Measurements from ENCODE around the gene SELENBP1.
"Not testable (repeated sequence)": the region's sequence is repeated elsewhere in the genome, so short reads cannot be mapped to it uniquely, and the experiment has no call there.

SELENBP1 gene

DNA sequence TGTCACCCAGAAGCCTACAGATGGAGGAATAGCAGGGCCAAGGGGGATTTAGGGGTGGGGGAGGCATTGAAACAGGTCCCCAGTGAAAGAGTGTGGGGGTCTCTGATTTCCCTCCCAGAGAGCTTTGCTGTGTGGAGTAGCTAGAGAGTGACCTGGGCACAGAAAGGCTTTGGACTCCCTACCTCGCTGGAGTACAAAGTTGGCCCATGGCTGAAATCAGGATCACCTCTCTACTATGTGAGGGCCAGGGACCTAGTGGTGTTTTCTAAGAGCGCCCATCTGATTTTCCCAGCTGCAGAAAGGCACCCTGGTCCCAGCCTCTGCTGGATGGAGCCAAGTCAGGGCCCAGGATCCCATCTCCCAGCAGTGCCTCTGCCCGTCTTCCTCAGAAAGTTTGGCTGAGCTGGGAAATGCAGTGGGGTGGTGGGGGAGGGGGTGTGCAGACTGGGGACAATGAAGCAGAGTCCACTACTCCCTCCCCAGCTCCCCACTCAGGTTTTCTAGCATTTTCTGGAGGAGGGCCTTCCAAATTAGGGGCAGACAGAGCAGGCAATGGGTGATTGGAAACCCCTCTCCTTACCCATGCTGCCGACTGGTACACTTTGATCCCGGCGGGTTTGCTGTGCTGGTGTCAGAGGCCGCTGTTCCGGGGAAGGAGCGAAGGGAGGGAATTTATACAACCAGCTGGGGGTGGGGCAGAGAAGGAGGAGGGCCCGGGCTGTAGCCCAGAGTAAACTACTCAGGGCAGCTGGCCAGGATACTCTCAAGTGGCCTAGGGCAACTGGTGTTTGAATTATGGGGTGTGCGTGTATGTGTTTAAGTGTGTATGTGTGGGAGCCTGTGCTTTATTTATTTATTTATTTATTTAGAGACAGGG, at the start of gene SELENBP1:
Gene SELENBP1 (minus strand): TSS at position 648 of the 877 bp plus-strand sequence. CDS start 64 bp downstream, at position 584.
- in situ Hi-C loops (cut with MboI; ENCODE audit: low sequenced_read_pairs), result no loop called here

DNA sequence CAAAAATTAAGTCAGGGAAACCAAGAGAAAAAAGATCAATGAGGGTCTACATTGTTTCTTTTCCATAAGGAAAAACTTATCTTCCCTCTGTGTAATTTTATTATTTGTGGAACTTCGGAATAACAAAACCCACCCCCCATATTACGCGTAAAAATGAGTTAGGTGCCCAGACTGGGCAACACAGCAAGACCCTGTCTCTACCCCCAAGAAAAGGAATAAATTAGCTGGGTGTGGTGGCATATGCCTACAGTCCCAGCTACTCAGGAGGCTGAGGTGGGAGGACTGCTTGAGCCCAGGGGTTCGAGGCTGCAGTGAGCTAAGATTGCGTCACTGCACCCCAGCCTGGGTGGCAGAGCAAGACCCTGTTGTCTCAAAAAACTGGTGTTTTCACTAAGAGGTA, 47.3 kb upstream of the SELENBP1 start:
- in situ Hi-C loops (cut with MboI; ENCODE audit: low sequenced_read_pairs), result no loop called here

DNA sequence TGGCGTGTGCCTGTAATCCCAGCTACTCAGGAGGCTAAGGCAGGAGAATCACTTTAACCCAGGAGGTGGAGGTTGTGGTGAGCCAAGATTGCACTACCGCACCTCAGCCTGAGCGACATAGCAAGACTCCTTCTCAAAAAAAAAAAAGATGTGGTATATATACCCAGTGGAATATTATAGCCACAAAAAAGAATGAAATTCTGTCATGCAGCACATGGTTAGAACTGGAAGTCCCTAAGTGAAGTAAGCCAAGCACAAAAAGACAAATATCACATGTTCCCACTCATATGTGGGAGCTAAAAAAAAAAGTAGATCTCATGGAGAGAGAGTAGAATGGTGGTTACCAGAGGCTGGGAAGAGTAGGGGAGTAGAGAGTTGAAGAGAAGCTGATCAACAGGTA, 45.6 kb upstream of the SELENBP1 start:
- in situ Hi-C loops (cut with MboI; ENCODE audit: low sequenced_read_pairs), result no loop called here

DNA sequence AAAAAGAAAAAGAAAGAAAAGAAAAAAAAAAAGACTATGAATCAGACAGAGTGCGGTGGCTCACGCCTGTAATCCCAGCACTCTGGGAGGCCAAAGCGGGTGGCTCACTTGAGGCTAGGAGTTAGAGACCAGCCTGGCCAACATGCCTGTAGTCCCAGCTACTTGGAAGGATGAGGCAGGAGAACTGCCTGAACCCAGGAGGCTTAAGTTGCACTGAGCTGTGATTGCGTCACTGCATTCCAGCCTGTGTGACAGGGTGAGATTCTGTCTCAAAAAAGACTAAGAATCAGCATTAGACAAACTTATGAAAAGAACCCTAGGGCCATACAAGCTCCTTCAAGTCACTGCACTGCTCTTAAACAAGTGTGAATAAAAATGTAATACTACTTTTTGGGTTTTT, 43.7 kb upstream of the SELENBP1 start:
- in situ Hi-C loops (cut with MboI; ENCODE audit: low sequenced_read_pairs), result no loop called here

DNA sequence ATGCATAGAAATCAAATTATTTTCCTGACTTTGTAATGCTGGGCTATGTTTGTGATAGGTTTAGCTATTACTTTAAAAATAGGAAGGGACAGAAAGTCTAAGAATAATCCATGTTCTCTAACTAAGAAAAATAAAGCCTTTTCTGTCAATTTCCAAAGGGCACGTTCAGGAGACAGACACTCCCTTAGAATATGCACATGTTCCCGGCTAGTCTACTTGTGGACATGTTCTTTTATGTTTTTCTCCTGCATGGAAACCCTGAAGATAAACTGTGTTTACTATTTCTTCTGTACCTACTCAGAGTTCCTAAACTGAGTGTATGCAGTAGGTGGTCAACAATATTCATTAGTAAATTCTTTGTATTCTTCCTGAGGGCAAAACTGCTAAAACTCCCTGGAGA, 39.4 kb upstream of the SELENBP1 start:
- in situ Hi-C loops (cut with MboI; ENCODE audit: low sequenced_read_pairs), result no loop called here

DNA sequence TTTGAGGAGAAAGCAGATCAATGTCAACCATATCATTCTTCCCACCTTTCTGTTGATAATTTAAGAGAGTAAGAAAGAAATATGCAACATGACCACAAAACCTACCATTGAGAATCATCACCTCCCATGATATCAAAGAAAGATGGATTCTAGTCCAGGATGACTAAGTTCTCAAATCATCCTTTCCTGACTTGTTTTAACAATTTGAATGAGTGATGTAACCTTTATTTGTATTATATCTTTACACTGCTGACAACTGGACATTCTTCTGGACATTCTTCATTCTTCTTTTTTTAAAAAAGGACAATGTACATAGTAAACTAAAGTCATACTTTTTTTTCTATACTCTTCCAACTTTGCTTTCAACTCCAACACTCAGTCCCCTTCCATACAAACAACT, 36.4 kb upstream of the SELENBP1 start:
- in situ Hi-C loops (cut with MboI; ENCODE audit: low sequenced_read_pairs), result no loop called here

DNA sequence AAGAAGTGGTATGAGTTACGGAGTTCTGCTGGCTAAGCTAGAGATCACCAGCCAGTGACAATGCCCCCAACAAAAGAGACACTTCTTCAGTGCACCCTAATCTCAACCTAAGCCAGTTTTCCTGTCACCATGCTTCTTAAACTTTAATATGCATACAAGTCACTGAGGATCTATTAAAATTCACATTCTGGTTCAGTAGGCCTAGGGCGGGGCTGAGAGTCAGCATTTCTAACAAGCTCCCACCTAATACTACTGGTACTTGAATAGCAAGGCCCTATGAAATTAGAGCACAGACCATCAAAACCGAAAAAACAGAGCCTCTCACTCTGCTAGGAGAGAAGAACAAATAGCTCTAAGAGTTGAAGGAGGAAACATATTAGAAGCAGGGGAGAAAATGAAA, 34.8 kb upstream of the SELENBP1 start:
- in situ Hi-C loops (cut with MboI; ENCODE audit: low sequenced_read_pairs), result no loop called here

DNA sequence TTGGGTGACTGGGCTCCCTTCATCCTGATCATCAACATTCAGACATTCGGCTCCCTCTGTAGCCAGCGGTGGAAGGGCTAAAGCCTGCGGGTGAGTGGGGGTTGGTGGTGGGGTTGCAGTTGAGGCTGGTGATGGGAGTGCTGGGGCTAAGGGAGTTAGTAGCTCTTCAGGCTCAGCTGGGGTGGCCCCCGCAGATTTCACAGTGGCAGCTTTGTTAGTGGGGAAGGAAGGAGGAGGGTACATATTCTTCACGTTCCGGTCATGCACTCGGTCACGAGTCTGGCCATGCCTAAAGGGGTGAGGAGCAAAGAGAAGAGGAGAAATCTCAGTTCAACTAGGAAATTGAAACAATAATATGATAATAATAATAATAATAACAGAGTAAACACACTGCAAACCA, 33.7 kb upstream of the SELENBP1 start:
- in situ Hi-C loops (cut with MboI; ENCODE audit: low sequenced_read_pairs), result no loop called here

DNA sequence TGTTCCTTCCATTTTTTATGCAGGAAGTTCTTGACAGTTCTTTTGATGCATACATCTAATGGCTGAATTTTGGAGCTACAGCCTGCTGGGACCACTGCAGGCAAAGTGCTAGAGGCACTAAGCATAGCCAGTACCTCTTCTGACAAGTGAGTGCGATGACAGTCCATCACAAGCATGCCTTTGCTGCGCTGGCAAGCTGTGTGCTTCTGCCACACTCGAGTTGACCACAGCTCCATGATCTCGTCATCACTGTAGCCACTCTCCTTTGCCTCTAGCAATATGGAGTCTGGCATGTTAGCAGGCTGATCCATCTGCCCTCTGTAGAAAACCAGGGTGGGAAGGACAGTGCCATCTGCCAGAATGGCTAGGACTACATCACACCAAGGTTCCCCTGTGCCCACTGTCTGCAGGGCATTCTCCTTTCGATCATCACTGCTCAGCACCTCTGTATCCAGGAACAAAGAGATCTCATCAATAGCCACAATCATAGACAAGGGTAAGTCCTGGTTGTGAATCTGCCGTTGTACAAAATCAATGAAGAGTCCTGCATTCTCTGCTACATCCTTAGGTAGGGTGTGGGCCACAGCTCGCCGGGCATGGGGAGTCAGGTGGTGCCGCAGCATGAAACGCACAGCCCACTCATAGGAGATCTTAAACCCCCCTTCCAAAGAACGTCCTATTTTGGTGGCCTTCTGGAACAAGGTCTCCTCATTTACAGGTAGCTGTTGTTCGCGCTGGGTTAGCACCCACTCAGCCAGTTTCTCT, 32.9 kb upstream of the SELENBP1 start:
- in situ Hi-C loops (cut with MboI; ENCODE audit: low sequenced_read_pairs), result no loop called here

DNA sequence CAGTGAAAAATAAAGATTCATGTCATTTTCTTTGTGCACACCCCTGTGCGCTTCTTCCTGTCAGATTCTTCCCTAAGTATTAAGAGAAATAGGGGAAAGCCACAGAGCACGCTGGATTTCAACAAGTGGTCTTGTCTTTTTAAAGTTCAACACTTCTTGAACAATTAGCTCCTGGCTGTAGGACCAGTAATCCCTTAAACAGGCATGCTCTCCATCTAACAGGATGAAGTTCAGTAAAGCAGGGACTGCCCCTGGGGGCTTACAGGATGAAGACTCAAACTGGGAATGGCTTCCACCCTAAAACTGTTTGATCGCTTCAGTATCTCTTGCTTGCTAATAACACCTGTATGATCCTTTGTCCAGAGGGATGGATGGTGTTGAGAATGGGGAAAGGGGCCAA, 31.1 kb upstream of the SELENBP1 start:
- in situ Hi-C loops (cut with MboI; ENCODE audit: low sequenced_read_pairs), result no loop called here

DNA sequence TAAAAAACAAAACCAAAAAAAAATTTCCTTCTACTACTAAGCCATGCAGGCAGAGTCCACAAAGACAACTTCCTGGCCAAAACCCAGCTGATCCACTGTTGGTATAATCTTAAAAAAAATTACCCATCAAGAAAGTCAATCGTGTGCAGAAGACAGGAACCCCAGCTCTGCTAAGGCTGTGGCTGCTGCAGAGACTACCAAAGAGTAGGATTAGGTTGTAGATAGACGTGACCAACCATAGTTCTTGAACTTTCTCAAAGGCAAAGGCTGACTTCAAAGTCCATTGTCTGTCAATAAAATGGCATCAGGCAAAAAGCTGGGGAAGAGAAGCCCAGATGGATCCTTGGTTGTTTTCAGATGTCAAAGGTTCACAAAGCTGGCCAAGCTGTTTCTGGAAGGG, 30.3 kb upstream of the SELENBP1 start:
- in situ Hi-C loops (cut with MboI; ENCODE audit: low sequenced_read_pairs), result no loop called here

DNA sequence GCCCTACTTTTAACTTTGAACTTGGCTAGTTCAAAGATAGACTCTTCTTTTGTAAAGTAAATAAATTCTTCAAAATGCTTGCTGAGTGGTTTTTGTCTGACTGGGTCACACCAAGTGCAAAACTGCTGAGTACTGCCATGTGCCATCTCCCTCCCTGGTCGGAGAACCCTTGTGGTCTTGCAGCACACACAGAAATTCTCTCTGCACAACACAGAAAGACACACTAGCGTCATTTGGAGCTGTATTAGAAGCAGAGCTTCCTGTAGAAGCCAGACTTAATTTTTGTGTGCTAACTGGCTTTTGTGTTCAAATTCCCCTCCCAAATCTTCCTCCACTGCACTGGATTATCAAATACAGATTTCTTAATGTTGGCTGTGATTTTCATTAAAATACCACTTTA, 29.4 kb upstream of the SELENBP1 start:
- in situ Hi-C loops (cut with MboI; ENCODE audit: low sequenced_read_pairs), result no loop called here

DNA sequence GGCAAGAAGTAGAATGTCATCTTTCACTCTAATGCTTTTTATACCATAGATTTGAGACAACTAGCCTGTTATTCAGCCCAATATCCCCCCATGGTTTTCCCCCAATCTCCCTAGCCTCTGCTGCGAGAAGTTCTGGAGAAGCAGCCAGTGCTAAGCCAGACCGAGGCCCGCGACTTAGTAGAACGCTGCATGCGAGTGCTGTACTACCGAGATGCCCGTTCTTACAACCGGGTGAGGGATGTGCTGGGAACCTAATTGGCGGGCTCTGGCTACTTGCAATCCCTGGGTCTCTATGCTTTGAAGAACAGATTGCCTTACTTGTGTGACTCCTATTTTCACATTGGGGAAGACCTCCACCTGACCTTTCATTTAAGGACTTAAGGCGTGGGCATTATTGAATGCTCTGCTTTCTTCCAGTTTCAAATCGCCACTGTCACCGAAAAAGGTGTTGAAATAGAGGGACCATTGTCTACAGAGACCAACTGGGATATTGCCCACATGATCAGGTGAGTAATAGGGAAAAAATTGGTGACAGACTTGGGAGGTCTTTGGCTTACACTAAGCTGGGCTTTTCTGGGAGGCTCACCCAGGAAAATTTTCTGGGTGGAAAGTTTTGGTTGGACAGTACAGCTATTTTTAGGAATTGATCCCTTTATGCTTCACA, 28.8 kb upstream of the SELENBP1 start:
- in situ Hi-C loops (cut with MboI; ENCODE audit: low sequenced_read_pairs), result no loop called here

DNA sequence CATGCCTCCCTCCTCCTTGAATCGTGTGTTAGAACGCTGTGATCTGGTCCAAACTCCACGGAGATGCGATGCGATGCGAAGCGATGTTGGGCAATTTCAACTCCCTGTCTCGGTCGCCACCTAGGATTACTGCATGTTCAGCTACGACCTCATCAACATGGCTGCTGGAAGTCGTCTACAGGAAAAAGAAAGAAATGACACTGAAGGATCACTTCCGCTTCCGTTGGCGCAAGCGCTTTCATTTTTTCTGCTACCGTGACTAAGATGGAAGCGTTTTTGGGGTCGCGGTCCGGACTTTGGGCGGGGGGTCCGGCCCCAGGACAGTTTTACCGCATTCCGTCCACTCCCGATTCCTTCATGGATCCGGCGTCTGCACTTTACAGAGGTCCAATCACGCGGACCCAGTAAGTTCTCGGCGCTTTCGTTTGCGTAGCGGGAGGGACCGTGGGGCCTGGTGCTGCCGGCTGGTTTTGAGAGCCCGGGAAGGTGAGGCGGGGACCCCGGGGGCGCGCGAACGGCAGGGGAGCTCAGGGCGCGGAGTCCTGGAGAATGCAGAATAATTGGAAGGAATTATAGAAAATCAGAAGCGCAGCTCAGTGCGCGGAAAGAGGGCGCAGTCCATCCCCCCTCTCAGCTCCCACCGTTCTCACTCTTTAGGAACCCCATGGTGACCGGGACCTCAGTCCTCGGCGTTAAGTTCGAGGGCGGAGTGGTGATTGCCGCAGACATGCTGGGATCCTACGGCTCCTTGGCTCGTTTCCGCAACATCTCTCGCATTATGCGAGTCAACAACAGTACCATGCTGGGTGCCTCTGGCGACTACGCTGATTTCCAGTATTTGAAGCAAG, 27.0 kb upstream of the SELENBP1 start, which contains the start of gene PSMB4:
Gene PSMB4 (plus strand): TSS at position 250 of the 848 bp plus-strand sequence. CDS start 15 bp downstream, at position 265.
- in situ Hi-C loops (cut with MboI; ENCODE audit: low sequenced_read_pairs), result no loop called here

DNA sequence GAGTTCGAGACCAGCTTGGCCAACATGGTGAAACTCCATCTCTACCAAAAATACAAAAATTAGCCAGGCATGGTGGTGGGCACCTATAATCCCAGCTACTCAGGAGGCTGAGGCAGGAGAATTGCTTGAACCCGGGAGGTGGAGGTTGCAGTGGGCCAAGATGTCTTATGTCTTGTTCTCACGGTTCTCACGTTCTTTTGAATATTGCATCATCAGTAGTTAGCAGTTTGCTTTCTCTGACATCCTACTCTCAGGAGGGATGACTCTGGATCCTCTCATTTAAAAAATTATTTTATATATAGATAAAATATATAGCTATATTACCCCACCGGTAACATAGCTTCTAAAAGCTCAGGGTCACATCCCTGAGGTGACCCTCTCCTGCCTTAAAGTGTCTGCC, 23.8 kb upstream of the SELENBP1 start:
- in situ Hi-C loops (cut with MboI; ENCODE audit: low sequenced_read_pairs), result not testable (repeated sequence)

DNA sequence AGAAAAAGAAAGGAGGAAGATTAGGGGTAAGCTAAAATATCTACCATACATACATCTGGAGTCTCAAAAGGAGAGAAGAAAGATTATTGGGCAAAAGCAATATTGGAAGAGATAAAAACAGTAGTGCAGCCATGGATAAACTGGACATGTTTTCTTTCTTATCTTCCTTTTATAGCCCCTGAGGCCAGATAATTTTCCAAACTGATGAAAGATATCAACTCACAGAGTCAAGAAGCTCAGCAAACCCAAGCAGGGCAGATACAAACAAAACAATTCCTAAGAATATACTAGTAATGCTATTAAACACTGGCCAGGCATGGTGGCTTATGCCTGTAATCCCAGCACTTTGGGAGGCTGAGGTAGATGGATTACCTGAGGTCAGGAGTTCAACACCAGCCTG, 21.1 kb upstream of the SELENBP1 start:
- in situ Hi-C loops (cut with MboI; ENCODE audit: low sequenced_read_pairs), result no loop called here

DNA sequence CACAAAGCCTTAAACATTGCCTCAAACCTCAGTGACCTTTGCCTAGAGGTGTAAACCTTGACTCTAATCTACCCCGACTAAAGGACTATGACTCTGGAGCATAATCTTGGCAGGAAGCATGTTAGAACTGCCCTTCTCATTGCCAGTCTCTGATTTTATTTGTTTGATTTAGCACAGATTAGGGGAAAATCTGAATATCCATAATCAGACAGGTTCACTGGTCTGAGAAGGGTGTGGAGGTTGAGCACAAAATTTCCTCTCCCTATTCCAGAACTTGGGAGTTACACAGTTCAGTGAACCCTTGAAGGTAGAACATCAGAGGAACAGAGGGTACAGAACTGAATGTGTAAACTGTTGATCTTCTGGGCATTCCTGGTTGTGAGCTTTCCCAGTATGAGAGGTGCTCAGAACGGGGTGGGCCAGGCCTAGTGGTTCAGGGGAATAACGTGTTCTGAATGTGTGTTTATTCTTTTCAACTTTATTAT, 18.6 kb upstream of the SELENBP1 start:
- in situ Hi-C loops (cut with MboI; ENCODE audit: low sequenced_read_pairs), result no loop called here

DNA sequence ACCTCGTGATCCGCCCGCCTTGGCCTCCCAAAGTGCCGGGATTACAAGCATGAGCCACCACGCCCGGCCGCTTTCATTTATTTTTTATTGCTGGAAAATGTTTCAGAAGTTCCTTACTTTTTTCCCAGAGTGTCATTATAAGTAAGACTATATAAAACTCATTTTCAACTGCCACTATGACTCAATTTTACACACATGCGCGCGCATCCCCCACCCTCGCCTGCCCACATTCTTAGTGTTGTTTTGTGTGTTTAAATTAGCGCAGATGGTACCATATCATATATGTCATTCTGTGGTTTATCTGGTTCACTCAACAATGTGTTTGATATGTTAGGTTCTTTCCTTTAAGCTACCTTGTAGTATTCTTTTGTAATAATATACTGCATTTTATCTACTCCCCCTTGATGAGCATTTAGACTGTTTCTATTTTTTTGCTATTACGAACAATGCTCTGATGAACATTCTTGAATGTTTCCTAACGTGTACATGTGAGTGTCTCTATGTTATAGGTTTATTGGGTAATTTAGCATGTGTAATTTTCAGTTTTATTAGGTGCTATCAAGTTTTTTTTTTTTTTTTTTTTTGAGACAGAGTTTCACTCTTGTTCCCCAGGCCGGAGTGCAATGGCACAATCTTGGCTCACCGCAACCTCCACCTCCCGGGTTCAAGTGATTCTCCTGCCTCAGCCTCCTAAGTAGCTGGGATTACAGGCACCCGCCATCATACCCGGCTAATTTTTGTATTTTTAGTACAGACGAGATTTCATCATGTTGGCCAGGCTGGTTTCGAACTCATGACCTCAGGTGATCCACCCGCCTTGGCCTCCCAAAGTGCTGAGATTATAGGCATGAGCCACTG, 17.9 kb upstream of the SELENBP1 start:
- in situ Hi-C loops (cut with MboI; ENCODE audit: low sequenced_read_pairs), result not testable (repeated sequence)

DNA sequence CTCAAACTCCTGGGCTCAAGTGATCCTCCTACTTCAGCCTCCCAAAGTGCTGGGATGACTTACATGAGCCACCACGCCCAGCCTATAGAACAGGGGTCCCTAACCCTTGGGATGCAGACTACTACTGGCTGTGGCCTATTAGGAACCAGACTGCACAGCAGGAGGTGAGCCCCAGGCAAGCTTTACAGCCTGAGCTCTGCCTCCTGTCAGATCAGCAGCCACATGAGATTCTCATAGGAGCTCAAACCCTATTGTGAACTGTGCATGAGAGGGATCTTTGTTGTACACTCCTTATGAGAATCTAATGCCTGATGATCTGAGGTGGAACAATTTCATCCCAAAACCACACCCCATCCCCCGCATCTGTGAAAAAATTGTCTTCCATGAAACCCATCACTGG, 13.5 kb upstream of the SELENBP1 start:
- in situ Hi-C loops (cut with MboI; ENCODE audit: low sequenced_read_pairs), result no loop called here

All from HL-60/S4 (cell line).